Body of pancreas (tissue), 4 donors: ENCODE measurements around the gene CAB39L.

Experiments
- CTCF ChIP-seq, 7 experiments: fragments of 450-650 bp in 4 of 7; fragments of 200-600 bp in 3 of 7; sonication (generic) in 3 of 7; IDR thresholded peaks; one replicate each; pipeline ENCODE4 v1.5.1; 2016 to 2019; ENCODE audit warnings: antibody characterized with exemption in 7 of 7
- POLR2A ChIP-seq, 3 donors: fragments of 450-650 bp; IDR thresholded peaks; one replicate each; pipeline ENCODE4 v1.6.1; 2016; ENCODE audit warnings: antibody characterized with exemption in 3 of 3, mild to moderate bottlenecking in 2 of 3

GRCh38 chr13:49374585-49375290, 69.1 kb downstream of the CAB39L start:
- TF ChIP-seq CTCF (IDR thresholded peaks at IDR 0.05) (no peak), POLR2A (IDR thresholded peaks at IDR 0.05) (no peak)
